Measurements from ENCODE around the gene ERVK3-1. TPM values are rescaled to one million over a fixed set of nuclear protein-coding genes. Genes with fewer than 3 reads are reported as not detected.

Gene ERVK3-1
- total and polyA plus RNA-seq, 2 donors (not counting 1 experiment from before 2014, with no cell fraction given), result 25.6 to 36.6 TPM

DNA sequence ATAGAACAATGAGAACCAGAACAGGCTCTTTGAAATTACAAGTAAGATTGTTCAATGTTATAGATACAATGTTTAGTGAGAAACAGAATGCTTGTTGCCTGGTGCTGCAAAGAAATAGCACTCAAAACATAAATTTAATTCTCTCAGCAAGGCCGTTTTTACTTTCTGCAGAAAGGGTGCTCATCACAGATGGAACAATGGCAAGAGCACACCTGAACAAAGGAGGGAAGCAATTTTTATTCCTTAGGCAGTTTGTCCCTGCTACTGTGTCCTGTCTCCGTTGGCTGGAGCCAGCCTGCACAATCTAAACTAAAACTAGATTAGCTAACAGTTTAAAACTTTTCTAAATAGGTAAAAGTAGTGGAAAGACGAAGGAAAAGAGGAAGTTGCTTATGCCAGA lies 36.8 kb upstream of the ERVK3-1 start:
- H3K36me3 ChIP-seq (ENCODE audit: control insufficient read depth, insufficient read depth, low read length), result peaks cover 2% of the 10 kb centered on the region

DNA sequence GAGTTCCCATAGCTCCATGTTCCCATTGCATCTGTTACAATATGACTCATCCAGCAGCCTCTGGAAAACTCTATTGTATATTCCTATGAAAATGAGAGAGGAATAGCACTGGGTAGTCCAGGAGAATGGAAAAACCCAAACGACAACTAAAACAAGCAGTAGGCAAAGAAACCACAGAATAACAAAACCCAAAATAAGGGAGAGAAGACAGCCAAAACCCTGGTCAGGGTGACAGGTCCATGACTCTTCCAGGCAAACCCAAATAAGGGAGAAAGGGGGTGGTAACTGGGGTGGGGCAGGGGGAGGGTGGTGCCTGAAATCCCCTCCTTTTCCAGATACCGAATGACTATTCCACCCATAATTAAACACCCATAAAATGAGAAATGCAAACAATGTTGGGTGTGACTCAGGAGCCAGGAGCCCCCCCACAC lies 30.4 kb upstream of the ERVK3-1 start:
- DNase-seq (ENCODE audit: low read depth in 2 of 2), result peak; percentile 43 to 65
- Histone ChIP-seq H3K9me3 (ENCODE audit: control insufficient read depth, insufficient read depth, low read depth, low read length) (no peaks in the 10 kb centered on the region), H3K27ac (ENCODE audit: insufficient read depth, low read length) (no peak overlapping the region), H4K20me1 (ENCODE audit: control insufficient read depth, extremely low read depth, insufficient read depth, low read length) (no peaks in the 10 kb centered on the region), H3K79me2 (ENCODE audit: control insufficient read depth, insufficient read depth, low read length) (peaks cover 10% of the 10 kb centered on the region), H3K9ac (ENCODE audit: insufficient read depth, low read length) (no peak overlapping the region), H3K4me3 (replicated peaks in 1 of 4; ENCODE audit: control extremely low read depth in 1 of 4, insufficient read depth in 1 of 4, low read depth in 3 of 4, low read length in 4 of 4) (no peak overlapping the region), H3K4me1 (ENCODE audit: control insufficient read depth, extremely low read depth, insufficient read depth, low read length) (no peaks in the 10 kb centered on the region), H3K36me3 (ENCODE audit: control insufficient read depth, insufficient read depth, low read length) (peaks cover 2% of the 10 kb centered on the region), H3K27me3 (ENCODE audit: control insufficient read depth, insufficient read depth, low read length) (no peaks in the 10 kb centered on the region), H2AFZ (ENCODE audit: low read length) (no peak overlapping the region), H3K4me2 (ENCODE audit: extremely low read depth, insufficient read depth, low read length) (no peak overlapping the region)
- no peak for TF ChIP-seq EZH2 (IDR thresholded peaks at IDR 0.05; ENCODE audit: low read length, missing control alignments)
- TF ChIP-seq, protein P1, sequence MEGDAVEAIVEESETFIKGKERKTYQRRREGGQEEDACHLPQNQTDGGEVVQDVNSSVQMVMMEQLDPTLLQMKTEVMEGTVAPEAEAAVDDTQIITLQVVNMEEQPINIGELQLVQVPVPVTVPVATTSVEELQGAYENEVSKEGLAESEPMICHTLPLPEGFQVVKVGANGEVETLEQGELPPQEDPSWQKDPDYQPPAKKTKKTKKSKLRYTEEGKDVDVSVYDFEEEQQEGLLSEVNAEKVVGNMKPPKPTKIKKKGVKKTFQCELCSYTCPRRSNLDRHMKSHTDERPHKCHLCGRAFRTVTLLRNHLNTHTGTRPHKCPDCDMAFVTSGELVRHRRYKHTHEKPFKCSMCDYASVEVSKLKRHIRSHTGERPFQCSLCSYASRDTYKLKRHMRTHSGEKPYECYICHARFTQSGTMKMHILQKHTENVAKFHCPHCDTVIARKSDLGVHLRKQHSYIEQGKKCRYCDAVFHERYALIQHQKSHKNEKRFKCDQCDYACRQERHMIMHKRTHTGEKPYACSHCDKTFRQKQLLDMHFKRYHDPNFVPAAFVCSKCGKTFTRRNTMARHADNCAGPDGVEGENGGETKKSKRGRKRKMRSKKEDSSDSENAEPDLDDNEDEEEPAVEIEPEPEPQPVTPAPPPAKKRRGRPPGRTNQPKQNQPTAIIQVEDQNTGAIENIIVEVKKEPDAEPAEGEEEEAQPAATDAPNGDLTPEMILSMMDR (conservative IDR thresholded peaks at IDR 0.05 in 1 of 2, IDR thresholded peaks at IDR 0.05 in 1 of 2; ENCODE audit: low read depth in 1 of 2, low read length in 2 of 2), result no peak

More for the DNA sequence above, 36.8 kb upstream of the ERVK3-1 start:
- Histone ChIP-seq H3K27me3 (ENCODE audit: control insufficient read depth, insufficient read depth, low read length) (no peaks in the 10 kb centered on the region), H3K27ac (ENCODE audit: insufficient read depth, low read length) (no peak overlapping the region), H3K4me2 (ENCODE audit: extremely low read depth, insufficient read depth, low read length) (no peak overlapping the region), H2AFZ (ENCODE audit: low read length) (no peak overlapping the region), H3K4me3 (replicated peaks in 1 of 4; ENCODE audit: control extremely low read depth in 1 of 4, insufficient read depth in 1 of 4, low read depth in 3 of 4, low read length in 4 of 4) (no peak overlapping the region), H3K79me2 (ENCODE audit: control insufficient read depth, insufficient read depth, low read length) (no peaks in the 10 kb centered on the region), H3K9ac (ENCODE audit: insufficient read depth, low read length) (no peak overlapping the region), H3K4me1 (ENCODE audit: control insufficient read depth, extremely low read depth, insufficient read depth, low read length) (no peaks in the 10 kb centered on the region), H3K9me3 (ENCODE audit: control insufficient read depth, insufficient read depth, low read depth, low read length) (no peaks in the 10 kb centered on the region), H4K20me1 (ENCODE audit: control insufficient read depth, extremely low read depth, insufficient read depth, low read length) (no peaks in the 10 kb centered on the region)
- no peak for TF ChIP-seq EZH2 (IDR thresholded peaks at IDR 0.05; ENCODE audit: low read length, missing control alignments)
- TF ChIP-seq, protein P1 (conservative IDR thresholded peaks at IDR 0.05 in 1 of 2, IDR thresholded peaks at IDR 0.05 in 1 of 2; ENCODE audit: low read depth in 1 of 2, low read length in 2 of 2), result no peak
- no peak for DNase-seq (ENCODE audit: low read depth in 2 of 2)

GRCh38 chr19:58275564-58275963 lies 29.6 kb upstream of the ERVK3-1 start:
- TF ChIP-seq, protein P1 (conservative IDR thresholded peaks at IDR 0.05 in 1 of 2, IDR thresholded peaks at IDR 0.05 in 1 of 2; ENCODE audit: low read depth in 1 of 2, low read length in 2 of 2), result no peak
- no peak for TF ChIP-seq EZH2 (IDR thresholded peaks at IDR 0.05; ENCODE audit: low read length, missing control alignments)
- H4K20me1 ChIP-seq (ENCODE audit: control insufficient read depth, extremely low read depth, insufficient read depth, low read length), result no peaks in the 10 kb centered on the region
- H3K4me1 ChIP-seq (ENCODE audit: control insufficient read depth, extremely low read depth, insufficient read depth, low read length), result no peaks in the 10 kb centered on the region
- H3K27me3 ChIP-seq (ENCODE audit: control insufficient read depth, insufficient read depth, low read length), result no peaks in the 10 kb centered on the region
- no peak for DNase-seq (ENCODE audit: low read depth in 2 of 2)
- H3K79me2 ChIP-seq (ENCODE audit: control insufficient read depth, insufficient read depth, low read length), result peaks cover 18% of the 10 kb centered on the region
- H3K9ac ChIP-seq (ENCODE audit: insufficient read depth, low read length), result no peak overlapping the region
- no peak overlapping the region for H3K4me2 ChIP-seq (ENCODE audit: extremely low read depth, insufficient read depth, low read length)
- H3K4me3 ChIP-seq (replicated peaks in 1 of 4; ENCODE audit: control extremely low read depth in 1 of 4, insufficient read depth in 1 of 4, low read depth in 3 of 4, low read length in 4 of 4), result no peak overlapping the region
- no peak overlapping the region for H2AFZ ChIP-seq (ENCODE audit: low read length)
- H3K27ac ChIP-seq (ENCODE audit: insufficient read depth, low read length), result no peak overlapping the region
- peaks cover 3% of the 10 kb centered on the region for H3K36me3 ChIP-seq (ENCODE audit: control insufficient read depth, insufficient read depth, low read length)
- H3K9me3 ChIP-seq (ENCODE audit: control insufficient read depth, insufficient read depth, low read depth, low read length), result no peaks in the 10 kb centered on the region
